Gastroesophageal sphincter (tissue), 4 donors: ENCODE data around the gene NXPE4. TPM values are rescaled to one million over a fixed set of nuclear protein-coding genes. Genes with fewer than 3 reads are reported as not detected.
"Not testable (repeated sequence)": the region's sequence is repeated elsewhere in the genome, so short reads cannot be mapped to it uniquely, and the experiment has no call there.

Source experiments
- ATAC-seq: fragments of 150-250 bp; one replicate; pipeline ENCODE4 v1.9.1; 2016; ENCODE audit warnings: mild to moderate bottlenecking, moderate library complexity
- H3K27ac ChIP-seq, 4 donors: fragments of 200-600 bp; sonication (generic) in 3 of 4; 1 replicate in 3 of 4; 2 replicates in 1 of 4; pipeline ENCODE4 v1.5.1; 2016 to 2019
- H3K27me3 ChIP-seq: fragments of 200-600 bp; sonication (generic); one replicate; pipeline ENCODE4 v1.5.1; 2019
- H3K36me3 ChIP-seq, 2 donors: fragments of 200-600 bp; sonication (generic); one replicate each; pipeline ENCODE4 v1.5.1; 2019; ENCODE audit warnings: control low read depth in 1 of 2
- H3K4me1 ChIP-seq, 3 donors: fragments of 200-600 bp; sonication (generic); 1 replicate in 2 of 3; 2 replicates in 1 of 3; pipeline ENCODE4 v1.5.1; 2016 to 2019; ENCODE audit warnings: control low read depth in 2 of 3
- H3K4me3 ChIP-seq, 2 donors: fragments of 200-600 bp; sonication (generic); one replicate each; pipeline ENCODE4 v1.5.1; 2019; ENCODE audit warnings: mild to moderate bottlenecking in 1 of 2, moderate library complexity in 1 of 2
- H3K9me3 ChIP-seq, 3 donors: fragments of 200-600 bp; sonication (generic); one replicate each; pipeline ENCODE4 v1.5.1; 2017 to 2019; ENCODE audit warnings: control low read depth in 2 of 3
- CTCF ChIP-seq, 4 experiments: fragments of 200-600 bp in 2 of 4; fragments of 450-650 bp in 2 of 4; sonication (generic) in 1 of 4; IDR thresholded peaks; one replicate each; pipeline ENCODE4 v1.5.1; 2017 to 2019; ENCODE audit warnings: antibody characterized with exemption in 4 of 4, mild to moderate bottlenecking in 2 of 4, moderate library complexity in 2 of 4
- EP300 ChIP-seq: sonication (generic); formaldehyde crosslinking; IDR thresholded peaks from one replicate; pipeline ENCODE4 v1.6.1; 2017; ENCODE audit warnings: antibody characterized with exemption, mild to moderate bottlenecking
- POLR2A ChIP-seq, 2 donors: fragments of 450-650 bp; IDR thresholded peaks; one replicate each; pipeline ENCODE4 v1.6.1; 2017; ENCODE audit warnings: antibody characterized with exemption in 2 of 2, mild to moderate bottlenecking in 2 of 2, moderate library complexity in 1 of 2
- POLR2AphosphoS5 ChIP-seq: sonication (generic); formaldehyde crosslinking; IDR thresholded peaks from one replicate; pipeline ENCODE4 v1.6.1; 2017; ENCODE audit warnings: antibody characterized with exemption
- WGBS, 2 donors: methylation state at CpG; one replicate each; pipeline ENCODE4 v1.1.5; 2018; ENCODE audit warnings: low coverage in 1 of 2; 5-methylcytosine and 5-hydroxymethylcytosine counted together
- total RNA-seq, 4 donors: library from RNA; depleted of rRNA; stranded (reverse); fragments of >200 nt; gene quantifications; one replicate each; pipeline ENCODE4 v1.1.0, GENCODE V29; 2016

NXPE4 gene
- total RNA-seq, 4 donors from 2014 or later, result 0.13 to 0.17 TPM; not detected in 2

GRCh38 chr11:114614127-114614720 is 18.6 kb upstream of the NXPE4 start:
- WGBS, 2 donors, result 75 to 95% methylated on average over 6 to 8 of the region's 11 CpGs
- TF ChIP-seq POLR2A (IDR thresholded peaks at IDR 0.05), result no peak
- TF ChIP-seq POLR2AphosphoS5, result no peak
- no peak for TF ChIP-seq EP300
- no peak for TF ChIP-seq CTCF (IDR thresholded peaks at IDR 0.05)
- Histone ChIP-seq H3K27me3 (no peaks in the 10 kb centered on the region), H3K27ac (no peak overlapping the region), H3K9me3 (peaks cover 0 to 9% (median 0%) of the 10 kb centered on the region in 3 donors), H3K4me1 (no peaks in the 10 kb centered on the region), H3K4me3 (no peak overlapping the region), H3K36me3 (no peaks in the 10 kb centered on the region)
- no peak for ATAC-seq

- H3K4me1 ChIP-seq, H3K4me3 ChIP-seq, H3K27ac ChIP-seq, H3K27me3 ChIP-seq, H3K36me3 ChIP-seq, H3K9me3 ChIP-seq, ATAC-seq: not testable (repeated sequence)
- 73 to 87% methylated on average over 6 to 7 of the region's 9 CpGs for WGBS, 2 donors
Measured at GRCh38 chr11:114613094-114613493, 17.5 kb upstream of the NXPE4 start.

- no peak for TF ChIP-seq POLR2AphosphoS5
- TF ChIP-seq CTCF (IDR thresholded peaks at IDR 0.05), result no peak
- no peak for TF ChIP-seq POLR2A (IDR thresholded peaks at IDR 0.05)
- no peak for TF ChIP-seq EP300
- peaks cover 0 to 3% (median 0%) of the 10 kb centered on the region in 3 donors for H3K9me3 ChIP-seq
- no peak overlapping the region for H3K27ac ChIP-seq
- H3K4me3 ChIP-seq, result no peak overlapping the region
- 85 to 96% methylated on average over 6 to 9 of the region's 9 CpGs for WGBS, 2 donors
- H3K27me3 ChIP-seq, result no peaks in the 10 kb centered on the region
- ATAC-seq, result no peak
- no peaks in the 10 kb centered on the region for H3K4me1 ChIP-seq
- H3K36me3 ChIP-seq, result no peaks in the 10 kb centered on the region
Measured at GRCh38 chr11:114612686-114613085, 17.1 kb upstream of the NXPE4 start.

- H3K27ac ChIP-seq, H3K4me3 ChIP-seq, H3K36me3 ChIP-seq, H3K4me1 ChIP-seq, H3K27me3 ChIP-seq, H3K9me3 ChIP-seq, ATAC-seq: not testable (repeated sequence)
- 86 to 100% methylated on average over 3 to 8 of the region's 9 CpGs for WGBS, 2 donors
Measured at GRCh38 chr11:114612199-114612598, 16.6 kb upstream of the NXPE4 start.

- ATAC-seq, result no peak
- no peaks in the 10 kb centered on the region for H3K27me3 ChIP-seq
- H3K27ac ChIP-seq, result no peak overlapping the region
- H3K36me3 ChIP-seq, result no peaks in the 10 kb centered on the region
- no peaks in the 10 kb centered on the region for H3K9me3 ChIP-seq
- WGBS, 2 donors, result 80 to 85% methylated on average over 11 to 18 of the region's 18 CpGs
- H3K4me3 ChIP-seq, result no peak overlapping the region
- H3K4me1 ChIP-seq, result no peaks in the 10 kb centered on the region
- no peak for TF ChIP-seq POLR2A (IDR thresholded peaks at IDR 0.05)
- no peak for TF ChIP-seq POLR2AphosphoS5
- TF ChIP-seq CTCF (IDR thresholded peaks at IDR 0.05), result no peak
- no peak for TF ChIP-seq EP300
Measured at GRCh38 chr11:114610984-114611944, 15.7 kb upstream of the NXPE4 start.

- Histone ChIP-seq H3K4me3 (no peak overlapping the region), H3K27ac (no peak overlapping the region), H3K27me3 (no peaks in the 10 kb centered on the region), H3K4me1 (no peaks in the 10 kb centered on the region), H3K36me3 (no peaks in the 10 kb centered on the region), H3K9me3 (no peaks in the 10 kb centered on the region)
- no peak for ATAC-seq
- TF ChIP-seq EP300 (no peak), POLR2A (IDR thresholded peaks at IDR 0.05) (no peak), CTCF (IDR thresholded peaks at IDR 0.05) (no peak), POLR2AphosphoS5 (no peak)
- 82 to 86% methylated on average over 5 to 10 of the region's 10 CpGs for WGBS, 2 donors
Measured at GRCh38 chr11:114610550-114610949, 15.0 kb upstream of the NXPE4 start.
